Right lobe of liver (tissue), 4 donors: Measurements from ENCODE around the gene CDC42BPB.

Source experiments
- POLR2A ChIP-seq: fragments of 450-650 bp; IDR thresholded peaks from one replicate; pipeline ENCODE4 v1.6.1; 2017; ENCODE audit warnings: antibody characterized with exemption, mild to moderate bottlenecking
- TF ChIP-seq, protein P1 (sequence below), 4 donors: fragments of 200-600 bp in 3 of 4; fragments of 450-650 bp in 1 of 4; IDR thresholded peaks; one replicate each; pipeline versions ENCODE4 v1.5.1 to v1.8.0; 2016 to 2022; ENCODE audit warnings: antibody characterized with exemption in 4 of 4, mild to moderate bottlenecking in 2 of 4
- donor health status: DM: no; HTN: no; CAD: no.
- donor health status: DM: no; HTN: no; CAD: no.
- donor health status: DM: no; HTN: yes; CAD: no.

DNA sequence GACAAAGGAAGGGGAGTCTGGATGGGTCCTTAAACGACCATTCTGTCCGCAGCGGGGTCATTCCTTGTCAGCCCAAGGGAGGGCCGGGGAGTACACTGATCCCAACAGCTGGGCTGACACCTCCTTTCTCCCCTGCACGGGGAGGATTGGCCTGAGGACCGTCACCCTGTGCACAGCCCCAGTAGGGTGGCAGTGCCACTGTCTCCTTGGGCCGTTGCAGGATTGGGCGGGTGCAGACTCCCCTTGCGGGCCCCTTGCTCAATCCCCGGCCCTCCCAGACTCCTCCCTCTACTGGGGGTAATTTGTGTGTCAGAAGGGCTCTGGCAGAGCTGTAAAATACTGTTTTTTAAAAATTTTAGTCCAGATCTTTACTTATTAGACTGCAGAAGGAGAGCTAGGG, 147.4 kb downstream of the CDC42BPB start:
- TF ChIP-seq, protein P1, sequence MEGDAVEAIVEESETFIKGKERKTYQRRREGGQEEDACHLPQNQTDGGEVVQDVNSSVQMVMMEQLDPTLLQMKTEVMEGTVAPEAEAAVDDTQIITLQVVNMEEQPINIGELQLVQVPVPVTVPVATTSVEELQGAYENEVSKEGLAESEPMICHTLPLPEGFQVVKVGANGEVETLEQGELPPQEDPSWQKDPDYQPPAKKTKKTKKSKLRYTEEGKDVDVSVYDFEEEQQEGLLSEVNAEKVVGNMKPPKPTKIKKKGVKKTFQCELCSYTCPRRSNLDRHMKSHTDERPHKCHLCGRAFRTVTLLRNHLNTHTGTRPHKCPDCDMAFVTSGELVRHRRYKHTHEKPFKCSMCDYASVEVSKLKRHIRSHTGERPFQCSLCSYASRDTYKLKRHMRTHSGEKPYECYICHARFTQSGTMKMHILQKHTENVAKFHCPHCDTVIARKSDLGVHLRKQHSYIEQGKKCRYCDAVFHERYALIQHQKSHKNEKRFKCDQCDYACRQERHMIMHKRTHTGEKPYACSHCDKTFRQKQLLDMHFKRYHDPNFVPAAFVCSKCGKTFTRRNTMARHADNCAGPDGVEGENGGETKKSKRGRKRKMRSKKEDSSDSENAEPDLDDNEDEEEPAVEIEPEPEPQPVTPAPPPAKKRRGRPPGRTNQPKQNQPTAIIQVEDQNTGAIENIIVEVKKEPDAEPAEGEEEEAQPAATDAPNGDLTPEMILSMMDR (IDR thresholded peaks at IDR 0.05) = no peak
- TF ChIP-seq POLR2A = no peak
